ENCODE measurements around the gene CPNE2.

The CPNE2 gene

GRCh38 chr16:57126411-57126810 is 34.0 kb downstream of the CPNE2 start:
- DNase-seq = no peak

GRCh38 chr16:57127037-57127763 is 34.8 kb downstream of the CPNE2 start:
- no peak for DNase-seq

GRCh38 chr16:57127836-57128235 is 35.5 kb downstream of the CPNE2 start:
- no peak for DNase-seq

GRCh38 chr16:57128771-57129389 is 36.5 kb downstream of the CPNE2 start:
- no peak for DNase-seq

- no peak for DNase-seq
Measured at GRCh38 chr16:57130950-57131321, 38.6 kb downstream of the CPNE2 start.

- no peak for DNase-seq
Measured at GRCh38 chr16:57131351-57131970, 39.1 kb downstream of the CPNE2 start.

GRCh38 chr16:57132470-57132869 is 40.1 kb downstream of the CPNE2 start:
- no peak for DNase-seq

- DNase-seq = no peak
Measured at GRCh38 chr16:57133031-57133430, 40.6 kb downstream of the CPNE2 start.

- DNase-seq = no peak
Measured at GRCh38 chr16:57133886-57134285, 41.5 kb downstream of the CPNE2 start.

- no peak for DNase-seq
Measured at GRCh38 chr16:57134982-57135381, 42.6 kb downstream of the CPNE2 start.

GRCh38 chr16:57137043-57137442 is 44.7 kb downstream of the CPNE2 start:
- no peak for DNase-seq

GRCh38 chr16:57137566-57138273 is 45.3 kb downstream of the CPNE2 start:
- DNase-seq = no peak

GRCh38 chr16:57138281-57138935 is 46.0 kb downstream of the CPNE2 start:
- no peak for DNase-seq

GRCh38 chr16:57140931-57141668 is 48.7 kb downstream of the CPNE2 start:
- DNase-seq = no peak

GRCh38 chr16:57141822-57142631 is 49.6 kb downstream of the CPNE2 start:
- no peak for DNase-seq

- no peak for DNase-seq
Measured at GRCh38 chr16:57143149-57143921, 51.0 kb downstream of the CPNE2 start.

GRCh38 chr16:57144027-57144426 is 51.6 kb downstream of the CPNE2 start:
- DNase-seq = no peak

- DNase-seq = no peak
Measured at GRCh38 chr16:57145046-57146021, 53.0 kb downstream of the CPNE2 start.

GRCh38 chr16:57146040-57146647 is 53.8 kb downstream of the CPNE2 start:
- no peak for DNase-seq
